ENCODE measurements around the gene TKT.

The TKT gene

GRCh38 chr3:53236112-53236841, 19.5 kb downstream of the TKT start:
- Histone ChIP-seq H3K36me3 (ENCODE audit: insufficient read depth, low read length) (peaks cover 83% of the 10 kb centered on the region), H3K9ac (ENCODE audit: low read depth, low read length) (peak overlapping the region; percentile 72), H3K27me3 (ENCODE audit: control insufficient read depth, insufficient read depth, low read length) (no peaks in the 10 kb centered on the region), H3K4me2 (ENCODE audit: low read length) (no peak overlapping the region), H3K9me3 (replicated peaks; ENCODE audit: low read length) (no peaks in the 10 kb centered on the region), H3K4me3 (ENCODE audit: low read length) (no peak overlapping the region), H3K4me1 (ENCODE audit: control insufficient read depth, insufficient read depth, low read length) (peaks cover 38% of the 10 kb centered on the region)

- Histone ChIP-seq H3K4me3 (ENCODE audit: low read length) (no peak overlapping the region), H3K36me3 (ENCODE audit: insufficient read depth, low read length) (peaks cover 83% of the 10 kb centered on the region), H3K4me2 (ENCODE audit: low read length) (no peak overlapping the region), H3K9ac (ENCODE audit: low read depth, low read length) (peak overlapping the region; percentile 72), H3K27me3 (ENCODE audit: control insufficient read depth, insufficient read depth, low read length) (no peaks in the 10 kb centered on the region), H3K4me1 (ENCODE audit: control insufficient read depth, insufficient read depth, low read length) (peaks cover 38% of the 10 kb centered on the region), H3K9me3 (replicated peaks; ENCODE audit: low read length) (no peaks in the 10 kb centered on the region)
Observed at GRCh38 chr3:53235545-53235944, 20.3 kb downstream of the TKT start.

GRCh38 chr3:53234841-53235232, 21.0 kb downstream of the TKT start:
- Histone ChIP-seq H3K9me3 (replicated peaks; ENCODE audit: low read length) (no peaks in the 10 kb centered on the region), H3K9ac (ENCODE audit: low read depth, low read length) (no peak overlapping the region), H3K4me3 (ENCODE audit: low read length) (no peak overlapping the region), H3K36me3 (ENCODE audit: insufficient read depth, low read length) (peaks cover 83% of the 10 kb centered on the region), H3K4me2 (ENCODE audit: low read length) (no peak overlapping the region), H3K27me3 (ENCODE audit: control insufficient read depth, insufficient read depth, low read length) (no peaks in the 10 kb centered on the region), H3K4me1 (ENCODE audit: control insufficient read depth, insufficient read depth, low read length) (peaks cover 38% of the 10 kb centered on the region)

GRCh38 chr3:53234130-53234840, 21.5 kb downstream of the TKT start:
- H3K4me1 ChIP-seq (ENCODE audit: control insufficient read depth, insufficient read depth, low read length) = peaks cover 38% of the 10 kb centered on the region
- no peak overlapping the region for H3K9ac ChIP-seq (ENCODE audit: low read depth, low read length)
- H3K36me3 ChIP-seq (ENCODE audit: insufficient read depth, low read length) = peaks cover 83% of the 10 kb centered on the region

GRCh38 chr3:53232641-53233377, 23.0 kb downstream of the TKT start:
- Histone ChIP-seq H3K9me3 (replicated peaks; ENCODE audit: low read length) (no peaks in the 10 kb centered on the region), H3K27me3 (ENCODE audit: control insufficient read depth, insufficient read depth, low read length) (no peaks in the 10 kb centered on the region), H3K9ac (ENCODE audit: low read depth, low read length) (no peak overlapping the region), H3K36me3 (ENCODE audit: insufficient read depth, low read length) (peaks cover 88% of the 10 kb centered on the region), H3K4me2 (ENCODE audit: low read length) (no peak overlapping the region), H3K4me1 (ENCODE audit: control insufficient read depth, insufficient read depth, low read length) (peaks cover 24% of the 10 kb centered on the region), H3K4me3 (ENCODE audit: low read length) (no peak overlapping the region)

More at GRCh38 chr3:53234130-53234840, 21.5 kb downstream of the TKT start:
- Histone ChIP-seq H3K4me2 (ENCODE audit: low read length) (no peak overlapping the region), H3K4me3 (ENCODE audit: low read length) (no peak overlapping the region), H3K27me3 (ENCODE audit: control insufficient read depth, insufficient read depth, low read length) (no peaks in the 10 kb centered on the region), H3K9me3 (replicated peaks; ENCODE audit: low read length) (no peaks in the 10 kb centered on the region)

GRCh38 chr3:53231532-53232511, 24.0 kb downstream of the TKT start:
- no peaks in the 10 kb centered on the region for H3K27me3 ChIP-seq (ENCODE audit: control insufficient read depth, insufficient read depth, low read length)
- H3K4me2 ChIP-seq (ENCODE audit: low read length) = no peak overlapping the region
- H3K4me3 ChIP-seq (ENCODE audit: low read length) = no peak overlapping the region
- H3K9me3 ChIP-seq (replicated peaks; ENCODE audit: low read length) = no peaks in the 10 kb centered on the region
- H3K4me1 ChIP-seq (ENCODE audit: control insufficient read depth, insufficient read depth, low read length) = peaks cover 15% of the 10 kb centered on the region
- no peak overlapping the region for H3K9ac ChIP-seq (ENCODE audit: low read depth, low read length)
- peaks cover 95% of the 10 kb centered on the region for H3K36me3 ChIP-seq (ENCODE audit: insufficient read depth, low read length)

- H3K36me3 ChIP-seq (ENCODE audit: insufficient read depth, low read length) = peaks cover 96% of the 10 kb centered on the region
- H3K27me3 ChIP-seq (ENCODE audit: control insufficient read depth, insufficient read depth, low read length) = no peaks in the 10 kb centered on the region
- H3K4me1 ChIP-seq (ENCODE audit: control insufficient read depth, insufficient read depth, low read length) = peaks cover 4% of the 10 kb centered on the region
- no peak overlapping the region for H3K9ac ChIP-seq (ENCODE audit: low read depth, low read length)
- no peak overlapping the region for H3K4me2 ChIP-seq (ENCODE audit: low read length)
- H3K4me3 ChIP-seq (ENCODE audit: low read length) = no peak overlapping the region
- H3K9me3 ChIP-seq (replicated peaks; ENCODE audit: low read length) = no peaks in the 10 kb centered on the region
Observed at GRCh38 chr3:53230789-53231188, 25.0 kb downstream of the TKT start.

- Histone ChIP-seq H3K4me1 (ENCODE audit: control insufficient read depth, insufficient read depth, low read length) (no peaks in the 10 kb centered on the region), H3K36me3 (ENCODE audit: insufficient read depth, low read length) (peaks cover 98% of the 10 kb centered on the region), H3K4me2 (ENCODE audit: low read length) (no peak overlapping the region), H3K27me3 (ENCODE audit: control insufficient read depth, insufficient read depth, low read length) (no peaks in the 10 kb centered on the region), H3K9ac (ENCODE audit: low read depth, low read length) (no peak overlapping the region), H3K4me3 (ENCODE audit: low read length) (no peak overlapping the region), H3K9me3 (replicated peaks; ENCODE audit: low read length) (no peaks in the 10 kb centered on the region)
Observed at GRCh38 chr3:53230041-53230621, 25.7 kb downstream of the TKT start.

- H3K9ac ChIP-seq (ENCODE audit: low read depth, low read length) = no peak overlapping the region
- H3K9me3 ChIP-seq (replicated peaks; ENCODE audit: low read length) = no peaks in the 10 kb centered on the region
- no peaks in the 10 kb centered on the region for H3K27me3 ChIP-seq (ENCODE audit: control insufficient read depth, insufficient read depth, low read length)
- H3K4me1 ChIP-seq (ENCODE audit: control insufficient read depth, insufficient read depth, low read length) = no peaks in the 10 kb centered on the region
- H3K4me2 ChIP-seq (ENCODE audit: low read length) = no peak overlapping the region
- H3K36me3 ChIP-seq (ENCODE audit: insufficient read depth, low read length) = peaks cover 100% of the 10 kb centered on the region
- no peak overlapping the region for H3K4me3 ChIP-seq (ENCODE audit: low read length)
Observed at GRCh38 chr3:53229606-53230005, 26.2 kb downstream of the TKT start.

GRCh38 chr3:53229171-53229570, 26.7 kb downstream of the TKT start:
- no peak overlapping the region for H3K4me3 ChIP-seq (ENCODE audit: low read length)
- no peak overlapping the region for H3K9ac ChIP-seq (ENCODE audit: low read depth, low read length)
- no peak overlapping the region for H3K4me2 ChIP-seq (ENCODE audit: low read length)
- peaks cover 100% of the 10 kb centered on the region for H3K36me3 ChIP-seq (ENCODE audit: insufficient read depth, low read length)
- H3K27me3 ChIP-seq (ENCODE audit: control insufficient read depth, insufficient read depth, low read length) = no peaks in the 10 kb centered on the region
- H3K9me3 ChIP-seq (replicated peaks; ENCODE audit: low read length) = no peaks in the 10 kb centered on the region
- H3K4me1 ChIP-seq (ENCODE audit: control insufficient read depth, insufficient read depth, low read length) = no peaks in the 10 kb centered on the region
